ENCODE results near the gene SKI.
A peak's percentile ranks its signal among the peaks of the same experiment; 100 is the strongest.
"Not testable (repeated sequence)": the region's sequence is repeated elsewhere in the genome, so short reads cannot be mapped to it uniquely, and the experiment has no call there.

SKI gene

GRCh38 chr1:2322581-2323211, 94.6 kb downstream of the SKI start:
- H3K4me3 ChIP-seq (ENCODE audit: low read depth in 1 of 2, low read length in 2 of 2): peak overlapping the region in 1 of 2 donors; percentile 45

GRCh38 chr1:2323451-2323974, 95.4 kb downstream of the SKI start:
- Histone ChIP-seq H3K27me3 (ENCODE audit: control insufficient read depth in 1 of 2, insufficient read depth in 2 of 2, low read length in 2 of 2) (no peaks in the 10 kb centered on the region), H3K27ac (ENCODE audit: low read depth, low read length) (peak overlapping the region; percentile 91), H3K36me3 (ENCODE audit: insufficient read depth, low read length) (no peaks in the 10 kb centered on the region), H3K4me1 (ENCODE audit: insufficient read depth, low read length) (peaks cover 32% of the 10 kb centered on the region), H3K9me3 (ENCODE audit: low read length) (no peaks in the 10 kb centered on the region), H3K9ac (ENCODE audit: low read length) (no peak overlapping the region), H3K4me3 (ENCODE audit: low read depth in 1 of 2, low read length in 2 of 2) (no peak overlapping the region)

More at GRCh38 chr1:2322581-2323211, 94.6 kb downstream of the SKI start:
- Histone ChIP-seq H3K27ac (ENCODE audit: low read depth, low read length) (peak overlapping the region; percentile 91), H3K4me1 (ENCODE audit: insufficient read depth, low read length) (peaks cover 35% of the 10 kb centered on the region), H3K9ac (ENCODE audit: low read length) (no peak overlapping the region), H3K27me3 (ENCODE audit: control insufficient read depth in 1 of 2, insufficient read depth in 2 of 2, low read length in 2 of 2) (no peaks in the 10 kb centered on the region), H3K9me3 (ENCODE audit: low read length) (no peaks in the 10 kb centered on the region), H3K36me3 (ENCODE audit: insufficient read depth, low read length) (no peaks in the 10 kb centered on the region)

GRCh38 chr1:2324553-2325366, 96.6 kb downstream of the SKI start:
- Histone ChIP-seq H3K4me3 (ENCODE audit: low read depth in 1 of 2, low read length in 2 of 2) (no peak overlapping the region), H3K36me3 (ENCODE audit: insufficient read depth, low read length) (no peaks in the 10 kb centered on the region), H3K27ac (ENCODE audit: low read depth, low read length) (no peak overlapping the region), H3K9ac (ENCODE audit: low read length) (no peak overlapping the region), H3K27me3 (ENCODE audit: control insufficient read depth in 1 of 2, insufficient read depth in 2 of 2, low read length in 2 of 2) (no peaks in the 10 kb centered on the region), H3K9me3 (ENCODE audit: low read length) (no peaks in the 10 kb centered on the region), H3K4me1 (ENCODE audit: insufficient read depth, low read length) (peaks cover 30% of the 10 kb centered on the region)

GRCh38 chr1:2326524-2326923, 98.4 kb downstream of the SKI start:
- Histone ChIP-seq H3K4me1 (ENCODE audit: insufficient read depth, low read length) (peaks cover 37% of the 10 kb centered on the region), H3K27me3 (ENCODE audit: control insufficient read depth in 1 of 2, insufficient read depth in 2 of 2, low read length in 2 of 2) (no peaks in the 10 kb centered on the region), H3K4me3 (ENCODE audit: low read depth in 1 of 2, low read length in 2 of 2) (no peak overlapping the region), H3K9me3 (ENCODE audit: low read length) (no peaks in the 10 kb centered on the region), H3K36me3 (ENCODE audit: insufficient read depth, low read length) (no peaks in the 10 kb centered on the region), H3K9ac (ENCODE audit: low read length) (no peak overlapping the region), H3K27ac (ENCODE audit: low read depth, low read length) (no peak overlapping the region)

- H3K9me3 ChIP-seq (ENCODE audit: low read length); H3K27ac ChIP-seq (ENCODE audit: low read depth, low read length); H3K27me3 ChIP-seq (ENCODE audit: control insufficient read depth in 1 of 2, insufficient read depth in 2 of 2, low read length in 2 of 2); H3K9ac ChIP-seq (ENCODE audit: low read length); H3K36me3 ChIP-seq (ENCODE audit: insufficient read depth, low read length); H3K4me3 ChIP-seq (ENCODE audit: low read depth in 1 of 2, low read length in 2 of 2): not testable (repeated sequence)
- H3K4me1 ChIP-seq (ENCODE audit: insufficient read depth, low read length): peaks cover 31% of the 10 kb centered on the region
Observed at GRCh38 chr1:2327162-2327561, 99.0 kb downstream of the SKI start.

- Histone ChIP-seq H3K27ac (ENCODE audit: low read depth, low read length) (no peak overlapping the region), H3K9me3 (ENCODE audit: low read length) (no peaks in the 10 kb centered on the region), H3K27me3 (ENCODE audit: control insufficient read depth in 1 of 2, insufficient read depth in 2 of 2, low read length in 2 of 2) (no peaks in the 10 kb centered on the region), H3K9ac (ENCODE audit: low read length) (no peak overlapping the region), H3K36me3 (ENCODE audit: insufficient read depth, low read length) (no peaks in the 10 kb centered on the region), H3K4me1 (ENCODE audit: insufficient read depth, low read length) (peaks cover 24% of the 10 kb centered on the region), H3K4me3 (ENCODE audit: low read depth in 1 of 2, low read length in 2 of 2) (no peak overlapping the region)
Observed at GRCh38 chr1:2327841-2328240, 99.7 kb downstream of the SKI start.

GRCh38 chr1:2328676-2329455, 100.7 kb downstream of the SKI start:
- Histone ChIP-seq H3K27me3 (ENCODE audit: control insufficient read depth in 1 of 2, insufficient read depth in 2 of 2, low read length in 2 of 2) (no peaks in the 10 kb centered on the region), H3K9me3 (ENCODE audit: low read length) (no peaks in the 10 kb centered on the region), H3K9ac (ENCODE audit: low read length) (no peak overlapping the region), H3K4me3 (ENCODE audit: low read depth in 1 of 2, low read length in 2 of 2) (no peak overlapping the region), H3K27ac (ENCODE audit: low read depth, low read length) (no peak overlapping the region), H3K4me1 (ENCODE audit: insufficient read depth, low read length) (peaks cover 20% of the 10 kb centered on the region), H3K36me3 (ENCODE audit: insufficient read depth, low read length) (no peaks in the 10 kb centered on the region)

GRCh38 chr1:2330035-2330434, 101.9 kb downstream of the SKI start:
- H3K9ac ChIP-seq (ENCODE audit: low read length): no peak overlapping the region
- no peak overlapping the region for H3K4me3 ChIP-seq (ENCODE audit: low read depth in 1 of 2, low read length in 2 of 2)
- H3K4me1 ChIP-seq (ENCODE audit: insufficient read depth, low read length): peaks cover 20% of the 10 kb centered on the region
- H3K36me3 ChIP-seq (ENCODE audit: insufficient read depth, low read length): no peaks in the 10 kb centered on the region
- no peaks in the 10 kb centered on the region for H3K27me3 ChIP-seq (ENCODE audit: control insufficient read depth in 1 of 2, insufficient read depth in 2 of 2, low read length in 2 of 2)
- no peaks in the 10 kb centered on the region for H3K9me3 ChIP-seq (ENCODE audit: low read length)
- peak overlapping the region; percentile 8 for H3K27ac ChIP-seq (ENCODE audit: low read depth, low read length)

- H3K9ac ChIP-seq (ENCODE audit: low read length): no peak overlapping the region
- H3K9me3 ChIP-seq (ENCODE audit: low read length): no peaks in the 10 kb centered on the region
- peaks cover 20% of the 10 kb centered on the region for H3K4me1 ChIP-seq (ENCODE audit: insufficient read depth, low read length)
- peak overlapping the region; percentile 56 for H3K27ac ChIP-seq (ENCODE audit: low read depth, low read length)
- no peaks in the 10 kb centered on the region for H3K27me3 ChIP-seq (ENCODE audit: control insufficient read depth in 1 of 2, insufficient read depth in 2 of 2, low read length in 2 of 2)
- H3K36me3 ChIP-seq (ENCODE audit: insufficient read depth, low read length): no peaks in the 10 kb centered on the region
- H3K4me3 ChIP-seq (ENCODE audit: low read depth in 1 of 2, low read length in 2 of 2): peak overlapping the region in 1 of 2 donors; percentile 18
Observed at GRCh38 chr1:2330519-2331199, 102.5 kb downstream of the SKI start.

GRCh38 chr1:2331200-2331544, 103.1 kb downstream of the SKI start:
- H3K9ac ChIP-seq (ENCODE audit: low read length): no peak overlapping the region

GRCh38 chr1:2331580-2331979, 103.5 kb downstream of the SKI start:
- not testable (repeated sequence) for H3K36me3 ChIP-seq (ENCODE audit: insufficient read depth, low read length); H3K9me3 ChIP-seq (ENCODE audit: low read length); H3K27me3 ChIP-seq (ENCODE audit: control insufficient read depth in 1 of 2, insufficient read depth in 2 of 2, low read length in 2 of 2); H3K4me3 ChIP-seq (ENCODE audit: low read depth in 1 of 2, low read length in 2 of 2); H3K9ac ChIP-seq (ENCODE audit: low read length)
- Histone ChIP-seq H3K27ac (ENCODE audit: low read depth, low read length) (peak overlapping the region; percentile 56), H3K4me1 (ENCODE audit: insufficient read depth, low read length) (peaks cover 20% of the 10 kb centered on the region)

More at GRCh38 chr1:2331200-2331544, 103.1 kb downstream of the SKI start:
- Histone ChIP-seq H3K36me3 (ENCODE audit: insufficient read depth, low read length) (no peaks in the 10 kb centered on the region), H3K27me3 (ENCODE audit: control insufficient read depth in 1 of 2, insufficient read depth in 2 of 2, low read length in 2 of 2) (no peaks in the 10 kb centered on the region), H3K4me1 (ENCODE audit: insufficient read depth, low read length) (peaks cover 20% of the 10 kb centered on the region), H3K4me3 (ENCODE audit: low read depth in 1 of 2, low read length in 2 of 2) (peak overlapping the region in 1 of 2 donors; percentile 18), H3K27ac (ENCODE audit: low read depth, low read length) (peak overlapping the region; percentile 56), H3K9me3 (ENCODE audit: low read length) (no peaks in the 10 kb centered on the region)
